GM12801 (cell line): ENCODE measurements around the gene AIRE.

Experiments
- CTCF ChIP-seq: IDR thresholded peaks from one replicate; pipeline ENCODE4 v1.5.1; 2011; ENCODE audit warnings: control low read depth; ENCODE audit not compliant: insufficient read length; ENCODE audit errors: extremely low read depth

AIRE gene

GRCh38 chr21:44260791-44261631 lies 24.7 kb upstream of the AIRE start:
- TF ChIP-seq CTCF: no peak

DNA sequence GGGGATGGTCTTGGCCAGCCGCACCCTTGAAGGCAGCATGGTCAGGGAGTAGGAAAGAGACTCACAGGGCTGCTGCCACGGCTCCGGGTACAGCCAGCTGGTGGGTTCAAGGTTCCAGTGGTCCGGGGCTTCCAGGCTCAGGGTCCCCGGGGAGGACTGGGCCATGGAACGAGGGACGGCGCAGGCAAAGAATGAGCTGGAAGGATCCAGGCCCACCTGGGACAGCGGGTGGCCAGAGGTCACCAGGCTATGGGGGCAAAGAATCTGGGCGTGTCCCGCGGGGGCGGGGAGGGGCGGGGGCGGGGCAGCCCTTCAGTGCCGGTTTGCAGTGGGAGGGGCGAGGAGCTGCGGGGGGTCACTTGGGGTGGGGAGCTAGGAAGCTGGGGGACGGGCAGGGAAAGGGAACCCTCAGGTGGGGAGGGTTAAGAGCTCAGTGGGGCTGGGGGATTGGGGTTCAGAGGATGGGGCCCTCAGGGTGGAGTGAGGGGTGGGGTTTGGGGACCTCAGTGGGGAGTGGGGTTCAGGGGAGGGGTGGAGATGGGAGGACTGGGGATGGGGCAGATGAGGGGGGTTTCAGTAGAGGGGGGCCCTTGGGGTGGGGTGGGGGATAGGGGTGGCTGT lies 23.9 kb upstream of the AIRE start, which contains the start of gene DNMT3L:
Gene DNMT3L (minus strand): TSS at position 223 of the 621 bp plus-strand sequence. CDS start 638 bp downstream, outside the sequence.
- TF ChIP-seq CTCF: no peak

DNA sequence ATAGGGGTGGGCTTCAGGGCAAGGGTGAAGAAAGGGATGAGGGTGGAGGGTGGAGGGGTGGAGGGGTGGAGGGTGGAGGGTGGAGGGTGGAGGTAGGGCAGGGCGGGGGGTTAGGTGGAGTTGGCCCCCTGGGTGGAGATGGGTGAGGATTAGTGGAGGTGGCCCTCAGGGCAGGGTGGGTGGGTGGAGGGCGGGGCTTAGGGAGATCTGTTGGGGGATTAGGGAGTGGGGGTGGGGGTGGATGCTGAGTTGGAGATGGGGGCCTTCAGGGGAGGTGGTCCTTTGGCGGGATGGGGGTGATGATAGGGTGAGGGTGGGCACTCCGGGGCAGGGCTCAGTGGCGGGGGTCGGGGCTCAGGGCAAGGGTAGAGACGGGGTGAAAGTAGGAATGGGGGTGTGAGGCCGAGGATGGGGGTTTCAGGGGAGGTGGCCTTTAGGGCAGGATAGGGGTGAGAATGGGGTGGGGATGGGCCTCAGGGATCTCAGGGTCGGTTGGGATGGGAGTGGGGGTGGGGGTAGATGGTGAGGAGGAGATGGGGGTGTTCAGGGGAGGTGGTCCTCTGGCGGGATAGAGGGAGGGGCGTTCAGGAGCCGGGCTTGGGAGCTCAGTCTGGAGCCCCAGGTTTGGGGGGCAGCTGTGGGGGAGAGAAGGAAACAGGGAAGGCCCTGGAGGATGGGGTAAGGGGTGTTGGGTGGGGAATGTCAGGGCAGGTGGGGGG lies 23.2 kb upstream of the AIRE start:
- no peak for TF ChIP-seq CTCF

DNA sequence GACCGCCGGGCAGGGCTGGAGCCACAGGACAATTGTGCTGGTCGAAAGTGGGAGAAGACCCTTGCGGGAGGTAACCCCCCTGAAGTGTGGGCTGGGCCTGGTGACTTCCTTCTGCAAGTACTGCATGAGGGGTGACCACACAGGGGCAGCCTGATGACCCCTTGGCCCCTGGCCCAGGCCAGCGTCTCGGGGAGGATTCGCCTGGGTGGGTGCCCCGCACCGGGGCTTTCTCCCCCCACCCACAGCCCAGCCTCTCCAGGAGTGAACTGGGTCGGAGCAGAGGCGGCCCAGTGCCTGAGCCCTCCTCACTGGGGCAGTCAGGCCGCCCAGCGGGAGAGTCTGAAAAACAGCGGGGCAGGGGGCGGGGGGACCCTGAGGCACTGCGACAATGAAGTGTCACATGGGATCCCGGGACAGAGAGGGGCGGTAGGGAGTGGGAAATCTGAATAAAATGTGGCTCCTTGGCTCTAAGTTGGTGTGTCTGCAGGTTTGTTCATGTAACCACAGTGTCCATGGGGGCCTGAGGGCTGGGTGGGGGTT lies 22.4 kb upstream of the AIRE start:
- no peak for TF ChIP-seq CTCF

DNA sequence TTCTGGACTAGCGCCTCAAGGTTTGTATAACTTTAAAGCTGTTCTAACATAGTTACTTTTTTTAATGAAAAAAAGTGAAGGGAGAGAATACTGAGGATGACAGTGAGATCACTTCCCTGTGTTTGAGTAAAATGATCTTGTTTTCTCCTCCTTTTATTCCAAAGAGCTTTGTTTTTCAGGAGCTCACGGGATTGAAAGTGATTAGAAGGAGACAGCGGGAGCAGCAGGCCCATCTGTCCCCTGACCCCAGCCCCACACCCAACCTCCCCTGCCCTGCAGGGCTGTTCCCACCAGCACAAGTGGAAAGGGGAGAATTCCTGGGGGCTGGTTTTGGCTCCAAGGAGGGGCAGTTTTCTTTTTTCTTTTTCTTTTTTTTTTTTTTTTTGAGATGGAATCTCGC lies 21.9 kb upstream of the AIRE start:
- TF ChIP-seq CTCF: no peak

DNA sequence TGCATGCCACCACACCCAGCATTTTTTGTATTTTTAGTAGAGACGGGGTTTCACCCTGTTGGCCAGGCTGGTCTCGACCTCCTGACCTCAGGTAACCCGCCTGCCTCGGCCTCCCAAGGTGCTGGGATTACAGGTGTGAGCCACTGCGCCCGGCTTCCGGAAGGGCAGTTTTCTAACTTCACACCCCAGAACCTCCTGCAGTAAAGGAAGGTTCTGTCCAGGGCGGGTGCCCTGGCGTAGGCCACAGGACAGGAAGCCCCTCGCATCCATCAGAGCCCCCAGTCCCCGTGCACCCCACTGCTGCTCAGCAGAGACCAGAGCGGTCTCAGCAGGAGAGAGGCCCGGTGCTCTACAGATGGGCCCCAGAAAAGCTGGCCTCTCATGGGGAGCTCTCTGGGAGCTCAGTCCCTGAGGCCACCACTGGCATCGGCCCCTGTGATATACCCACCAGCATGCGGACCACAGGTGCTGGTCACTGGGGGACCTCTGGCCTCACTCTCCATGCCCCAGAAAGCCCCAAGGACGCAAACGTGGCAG lies 19.9 kb upstream of the AIRE start:
- TF ChIP-seq CTCF: no peak

DNA sequence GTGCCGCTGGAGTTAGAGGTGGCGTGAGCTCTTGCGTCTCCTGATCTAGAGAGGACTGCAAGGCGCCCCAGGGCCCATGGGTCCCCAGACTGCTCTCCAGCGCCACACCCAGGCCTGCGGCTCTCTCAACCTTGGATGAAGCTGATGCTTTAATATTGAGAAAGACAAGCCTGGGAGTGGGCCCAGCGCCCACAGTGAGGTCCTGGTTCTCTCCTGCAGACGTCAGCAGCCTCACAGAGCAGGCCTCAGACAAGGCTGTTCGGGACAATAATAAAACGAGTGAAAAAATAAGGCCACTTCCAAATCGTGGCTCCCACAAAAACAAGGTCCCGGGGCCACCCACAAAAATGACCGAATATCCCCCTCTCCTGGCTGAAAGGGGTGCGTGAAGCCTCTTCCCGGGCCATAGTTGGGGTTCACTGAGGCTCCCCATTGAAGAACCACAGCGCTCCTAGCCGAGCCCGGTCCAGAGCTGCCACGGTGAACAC lies 18.0 kb upstream of the AIRE start:
- no peak for TF ChIP-seq CTCF
